ENCODE data around the gene ATP7B. TPM values are rescaled to one million over a fixed set of nuclear protein-coding genes. Genes with fewer than 3 reads are reported as not detected.
"Not testable (repeated sequence)": the region's sequence is repeated elsewhere in the genome, so short reads cannot be mapped to it uniquely, and the experiment has no call there.

The ATP7B gene
- total RNA-seq, 1 donor from 2014 or later: 6.3 TPM

DNA sequence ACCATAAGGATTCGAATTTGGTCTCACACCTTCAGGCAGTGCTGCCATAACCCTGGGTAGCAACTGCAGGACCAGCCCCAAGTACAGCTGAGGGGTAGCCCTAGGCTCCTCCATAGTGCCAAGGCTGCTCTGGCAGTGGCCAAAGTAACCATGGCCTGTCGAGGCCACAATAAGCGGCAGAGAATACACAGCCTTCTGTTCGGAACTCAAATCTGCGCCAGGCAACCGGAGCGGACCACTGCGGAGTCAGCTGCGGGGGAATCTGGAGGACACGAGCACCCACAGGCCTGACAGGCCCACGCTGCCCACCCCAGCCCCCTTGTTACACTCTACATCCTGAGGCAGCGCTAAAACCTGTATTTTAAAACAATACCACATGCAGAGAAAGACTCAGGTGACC lies 100.7 kb downstream of the ATP7B start:
- TF ChIP-seq, protein P1, sequence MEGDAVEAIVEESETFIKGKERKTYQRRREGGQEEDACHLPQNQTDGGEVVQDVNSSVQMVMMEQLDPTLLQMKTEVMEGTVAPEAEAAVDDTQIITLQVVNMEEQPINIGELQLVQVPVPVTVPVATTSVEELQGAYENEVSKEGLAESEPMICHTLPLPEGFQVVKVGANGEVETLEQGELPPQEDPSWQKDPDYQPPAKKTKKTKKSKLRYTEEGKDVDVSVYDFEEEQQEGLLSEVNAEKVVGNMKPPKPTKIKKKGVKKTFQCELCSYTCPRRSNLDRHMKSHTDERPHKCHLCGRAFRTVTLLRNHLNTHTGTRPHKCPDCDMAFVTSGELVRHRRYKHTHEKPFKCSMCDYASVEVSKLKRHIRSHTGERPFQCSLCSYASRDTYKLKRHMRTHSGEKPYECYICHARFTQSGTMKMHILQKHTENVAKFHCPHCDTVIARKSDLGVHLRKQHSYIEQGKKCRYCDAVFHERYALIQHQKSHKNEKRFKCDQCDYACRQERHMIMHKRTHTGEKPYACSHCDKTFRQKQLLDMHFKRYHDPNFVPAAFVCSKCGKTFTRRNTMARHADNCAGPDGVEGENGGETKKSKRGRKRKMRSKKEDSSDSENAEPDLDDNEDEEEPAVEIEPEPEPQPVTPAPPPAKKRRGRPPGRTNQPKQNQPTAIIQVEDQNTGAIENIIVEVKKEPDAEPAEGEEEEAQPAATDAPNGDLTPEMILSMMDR (IDR thresholded peaks at IDR 0.05): no peak
- Histone ChIP-seq H3K9me3 (no peaks in the 10 kb centered on the region), H3K27me3 (ENCODE audit: low read depth) (no peaks in the 10 kb centered on the region), H3K27ac (no peak overlapping the region), H3K36me3 (no peaks in the 10 kb centered on the region), H3K4me1 (no peaks in the 10 kb centered on the region), H3K4me3 (no peak overlapping the region)
- ATAC-seq: no peak
- DNase-seq: no peak
- intact Hi-C loops (cut with DNase I): no loop called here

DNA sequence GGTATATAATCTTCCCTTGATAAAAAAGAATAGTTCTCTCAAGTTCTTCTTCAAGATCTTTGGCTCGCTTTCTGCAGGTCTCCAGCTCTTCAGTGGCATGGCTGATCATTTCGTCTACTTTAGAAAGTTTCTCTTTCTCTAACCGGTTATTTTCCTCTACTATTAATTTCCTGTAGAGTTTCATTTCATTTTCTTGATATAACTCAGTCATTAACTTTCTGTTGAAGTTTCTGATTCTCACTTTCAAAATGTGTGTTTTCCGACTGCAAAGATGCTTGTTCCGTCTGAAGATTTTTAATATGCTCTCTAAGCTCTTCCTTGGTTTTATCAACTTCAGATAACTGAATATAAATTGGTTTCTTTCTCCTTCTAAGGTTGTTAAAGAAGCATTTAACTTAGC lies 102.0 kb downstream of the ATP7B start:
- H3K9me3 ChIP-seq; H3K27me3 ChIP-seq (ENCODE audit: low read depth); H3K36me3 ChIP-seq; H3K4me1 ChIP-seq; H3K4me3 ChIP-seq; intact Hi-C loops (cut with DNase I); ATAC-seq; DNase-seq; H3K27ac ChIP-seq: not testable (repeated sequence)

DNA sequence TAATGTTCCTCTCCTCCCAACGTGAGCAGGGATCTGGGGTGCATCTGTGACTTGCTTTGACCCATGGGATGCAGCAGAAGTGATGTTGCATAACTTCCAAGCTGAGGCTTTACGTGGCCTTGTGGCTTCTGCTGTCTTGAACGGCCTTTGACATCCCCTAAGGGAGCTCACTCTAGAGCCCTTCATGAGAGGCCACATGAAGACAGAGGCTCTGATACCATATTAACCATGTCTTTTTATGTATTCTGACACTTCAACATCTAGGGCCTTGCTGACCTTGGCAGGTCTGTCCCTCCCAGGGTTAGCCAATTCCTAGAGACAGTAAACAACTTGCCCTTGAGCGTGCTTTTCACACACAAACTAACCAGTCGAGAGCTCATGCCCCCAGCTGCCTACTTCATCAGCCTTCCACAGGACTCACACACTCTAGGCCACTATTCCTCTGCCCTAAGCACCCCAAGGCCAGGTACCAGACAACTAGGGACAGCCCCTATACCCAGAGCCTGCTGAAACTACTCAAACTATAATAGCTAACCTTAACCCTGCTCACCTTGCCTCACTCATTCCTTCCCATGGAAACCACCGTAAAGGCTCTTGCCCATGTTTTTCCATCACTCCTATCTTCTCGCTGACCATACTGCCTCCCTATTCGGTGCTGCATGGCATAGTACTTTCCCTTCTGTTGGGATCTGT lies 104.1 kb downstream of the ATP7B start:
- ATAC-seq: no peak

DNA sequence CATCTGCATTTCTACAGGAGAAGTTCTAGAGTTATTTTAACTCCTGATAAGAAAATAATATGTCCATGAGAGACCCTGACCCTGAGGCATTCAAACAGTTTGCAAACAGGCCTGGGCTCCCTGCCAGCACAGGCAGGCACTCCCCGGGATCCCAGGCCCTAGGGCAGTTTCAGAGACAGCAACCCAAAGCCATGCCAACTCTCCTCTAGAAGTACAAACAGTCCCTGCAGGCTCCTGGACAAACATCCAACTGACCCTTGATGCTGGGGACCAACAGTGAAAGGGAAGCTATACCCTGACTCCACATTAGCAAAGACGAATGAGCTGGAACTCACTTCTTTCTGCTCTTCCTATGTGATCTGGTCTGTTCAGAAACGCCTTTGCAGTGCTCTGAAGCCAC lies 104.7 kb downstream of the ATP7B start:
- DNase-seq (no peak), ATAC-seq (no peak)
- H3K4me3 ChIP-seq: no peak overlapping the region
- intact Hi-C loops (cut with DNase I): no loop called here
- TF ChIP-seq, protein P1 (IDR thresholded peaks at IDR 0.05): no peak
- H3K27me3 ChIP-seq (ENCODE audit: low read depth): no peaks in the 10 kb centered on the region
- no peaks in the 10 kb centered on the region for H3K36me3 ChIP-seq
- no peaks in the 10 kb centered on the region for H3K4me1 ChIP-seq
- no peak overlapping the region for H3K27ac ChIP-seq
- no peaks in the 10 kb centered on the region for H3K9me3 ChIP-seq

More for the DNA sequence above, 104.1 kb downstream of the ATP7B start:
- intact Hi-C loops (cut with DNase I): no loop called here
- Histone ChIP-seq H3K4me3 (no peak overlapping the region), H3K4me1 (no peaks in the 10 kb centered on the region), H3K9me3 (no peaks in the 10 kb centered on the region), H3K27ac (no peak overlapping the region), H3K36me3 (no peaks in the 10 kb centered on the region), H3K27me3 (ENCODE audit: low read depth) (no peaks in the 10 kb centered on the region)
- no peak for DNase-seq
- TF ChIP-seq, protein P1 (IDR thresholded peaks at IDR 0.05): no peak

DNA sequence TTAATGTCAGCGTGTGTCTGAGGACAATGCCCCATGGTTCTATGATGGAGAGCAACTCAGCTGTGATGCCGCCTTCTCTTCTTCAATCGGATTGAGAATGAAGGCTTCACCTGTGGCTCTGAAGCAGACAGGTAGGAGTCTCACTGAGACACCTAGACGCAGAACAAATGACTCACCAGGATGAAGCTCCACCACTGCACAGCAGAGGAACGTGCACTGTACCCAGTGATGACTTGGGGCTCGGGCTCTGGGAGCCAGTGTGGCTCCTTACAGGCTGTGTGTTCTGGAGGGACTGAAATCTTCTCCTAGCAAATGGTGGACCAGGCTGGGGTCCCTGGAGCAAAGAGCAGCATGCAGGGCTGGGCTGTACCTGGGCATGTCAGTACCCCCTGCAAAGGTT lies 105.5 kb downstream of the ATP7B start:
- Histone ChIP-seq H3K9me3 (no peaks in the 10 kb centered on the region), H3K27ac (no peak overlapping the region), H3K4me1 (no peaks in the 10 kb centered on the region), H3K4me3 (no peak overlapping the region), H3K27me3 (ENCODE audit: low read depth) (no peaks in the 10 kb centered on the region), H3K36me3 (no peaks in the 10 kb centered on the region)
- no peak for ATAC-seq
- intact Hi-C loops (cut with DNase I): no loop called here
- TF ChIP-seq, protein P1 (IDR thresholded peaks at IDR 0.05): no peak
- DNase-seq: no peak

DNA sequence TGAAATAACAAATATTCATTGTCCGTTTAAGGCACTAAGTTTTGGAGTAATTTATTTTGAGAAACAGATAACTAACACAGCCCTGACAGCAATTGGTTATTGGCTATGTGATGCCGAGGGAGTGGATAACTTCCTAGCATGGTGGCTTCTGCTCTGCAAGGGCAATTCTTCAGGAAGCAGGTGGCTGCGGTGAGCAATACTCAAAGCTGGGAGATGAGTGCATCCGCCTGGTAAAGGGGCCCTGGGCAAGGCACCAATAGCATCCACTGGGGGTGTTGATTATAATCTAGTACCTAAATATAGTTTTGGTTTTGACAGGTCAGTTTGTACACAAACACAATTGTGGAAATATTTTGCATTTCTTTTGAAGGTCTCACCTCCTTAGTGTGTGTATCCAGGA lies 108.5 kb downstream of the ATP7B start:
- TF ChIP-seq, protein P1 (IDR thresholded peaks at IDR 0.05): no peak
- no peak overlapping the region for H3K27ac ChIP-seq
- H3K36me3 ChIP-seq: no peaks in the 10 kb centered on the region
- H3K4me1 ChIP-seq: no peaks in the 10 kb centered on the region
- intact Hi-C loops (cut with DNase I): no loop called here
- no peak overlapping the region for H3K4me3 ChIP-seq
- ATAC-seq (no peak), DNase-seq (no peak)
- no peaks in the 10 kb centered on the region for H3K27me3 ChIP-seq (ENCODE audit: low read depth)
- H3K9me3 ChIP-seq: no peaks in the 10 kb centered on the region
